D721Med (cell line): Measurements from ENCODE around the gene CDC14B.

Experiments
- DNase-seq: peaks from one replicate; pipeline ENCODE4 v3.0.0; 2011; ENCODE audit warnings: low spot score; ENCODE audit not compliant: insufficient read length
- FAIRE-seq: peaks from 2 replicates; lab custom pipeline; 2011; peaks lifted over from hg19 to GRCh38; lab: Jason Lieb, UNC
- CTCF ChIP-seq: IDR thresholded peaks from 2 replicates; pipeline ENCODE4 v1.5.1; 2012; ENCODE audit warnings: mild to moderate bottlenecking, control low read depth; ENCODE audit not compliant: insufficient read depth; ENCODE audit errors: missing control alignments

CDC14B gene

GRCh38 chr9:96661711-96662110 lies 42.1 kb upstream of the CDC14B start:
- TF ChIP-seq CTCF, result no peak
- FAIRE-seq (no peak), DNase-seq (no peak)

- no peak for TF ChIP-seq CTCF
- FAIRE-seq (no peak), DNase-seq (no peak)
These were observed 41.1 kb upstream of the CDC14B start for GRCh38 chr9:96660692-96661248.

GRCh38 chr9:96655198-96655851 lies 35.7 kb upstream of the CDC14B start, which contains the start of gene PRXL2C:
PRXL2C (minus strand) TSS chr9:96655317; CDS start chr9:96655281, 36 bp downstream.
- DNase-seq (peak; percentile 40), FAIRE-seq (no peak)
- no peak for TF ChIP-seq CTCF

- FAIRE-seq (no peak), DNase-seq (peak; percentile 29)
- no peak for TF ChIP-seq CTCF
These were observed 35.0 kb upstream of the CDC14B start for GRCh38 chr9:96654450-96655197.

- FAIRE-seq, result no peak
- peak; percentile 61 for TF ChIP-seq CTCF
- DNase-seq, result no peak
These were observed 32.0 kb upstream of the CDC14B start for GRCh38 chr9:96651626-96652025.

GRCh38 chr9:96649620-96650324 lies 30.1 kb upstream of the CDC14B start:
- no peak for DNase-seq
- no peak for FAIRE-seq
- TF ChIP-seq CTCF, result no peak
